NB4 (cell line): Measurements from ENCODE around the gene TNFRSF1A.
A peak's percentile ranks its signal among the peaks of the same experiment; 100 is the strongest.

Source experiments
- DNase-seq: peaks from one replicate; pipeline ENCODE4 v3.0.0; 2010; ENCODE audit warnings: low read depth
- H3K4me3 ChIP-seq: one replicate; pipeline ENCODE4 v1.5.1; 2011; ENCODE audit warnings: mild to moderate bottlenecking, low read depth, low read length, moderate library complexity
- MYC ChIP-seq: IDR thresholded peaks from 2 replicates; pipeline ENCODE4 v1.6.1; 2011; ENCODE audit warnings: low read depth, low read length
- POLR2A ChIP-seq: IDR thresholded peaks from 2 replicates; pipeline ENCODE4 v1.6.1; 2011; ENCODE audit warnings: mild to moderate bottlenecking; ENCODE audit not compliant: insufficient read length; ENCODE audit errors: extremely low read depth
- TF ChIP-seq, protein P1 (sequence below): IDR thresholded peaks from 2 replicates; pipeline ENCODE4 v1.6.1; 2011; ENCODE audit warnings: low read depth, low read length
- TF ChIP-seq, protein P2 (sequence below): IDR thresholded peaks from one replicate; pipeline ENCODE4 v1.5.1; 2012; ENCODE audit warnings: low read depth, low read length

Gene TNFRSF1A

DNA sequence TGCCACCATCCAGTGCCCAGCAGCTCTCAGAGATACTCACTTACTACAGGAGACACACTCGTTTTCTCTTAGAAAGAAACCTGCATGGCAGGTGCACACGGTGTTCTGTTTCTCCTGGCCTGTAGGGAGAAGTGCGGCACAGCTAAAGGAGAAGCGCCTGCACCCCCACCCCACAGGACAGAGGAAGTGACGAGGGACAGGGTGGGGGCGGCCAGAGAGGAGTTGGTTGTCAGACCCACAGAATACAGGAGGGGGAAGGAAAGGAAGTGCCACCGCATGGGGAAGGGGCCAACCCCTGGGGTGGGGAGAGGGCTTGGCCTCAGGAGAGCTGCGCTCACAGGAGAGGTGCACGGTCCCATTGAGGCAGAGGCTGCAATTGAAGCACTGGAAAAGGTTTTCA lies 8.8 kb downstream of the TNFRSF1A start:
- no peak overlapping the region for H3K4me3 ChIP-seq
- TF ChIP-seq, protein P1, sequence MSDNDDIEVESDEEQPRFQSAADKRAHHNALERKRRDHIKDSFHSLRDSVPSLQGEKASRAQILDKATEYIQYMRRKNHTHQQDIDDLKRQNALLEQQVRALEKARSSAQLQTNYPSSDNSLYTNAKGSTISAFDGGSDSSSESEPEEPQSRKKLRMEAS, result no peak
- TF ChIP-seq MYC, result no peak
- DNase-seq, result peak; percentile 69

DNA sequence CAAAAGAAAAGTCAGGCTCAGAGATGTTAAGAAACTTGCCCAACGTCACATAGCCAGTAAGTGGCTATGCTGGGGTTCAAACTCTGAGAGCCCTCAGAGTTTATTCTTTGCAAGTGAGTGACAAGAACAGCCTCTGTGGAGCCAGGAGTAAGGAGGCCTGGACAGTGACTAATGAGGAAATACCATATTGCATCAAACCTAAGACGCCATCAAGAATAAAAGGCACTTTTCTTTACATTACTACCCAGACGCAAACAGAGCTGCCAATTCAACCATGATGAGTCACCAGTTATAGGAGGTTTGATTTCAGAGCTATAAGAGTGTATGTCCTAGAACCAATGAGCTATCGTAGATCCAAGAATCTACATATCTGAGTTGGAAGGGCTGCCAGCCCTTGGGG lies 9.4 kb downstream of the TNFRSF1A start:
- H3K4me3 ChIP-seq, result no peak overlapping the region
- TF ChIP-seq, protein P1, result no peak
- no peak for TF ChIP-seq MYC
- DNase-seq, result peak; percentile 60

DNA sequence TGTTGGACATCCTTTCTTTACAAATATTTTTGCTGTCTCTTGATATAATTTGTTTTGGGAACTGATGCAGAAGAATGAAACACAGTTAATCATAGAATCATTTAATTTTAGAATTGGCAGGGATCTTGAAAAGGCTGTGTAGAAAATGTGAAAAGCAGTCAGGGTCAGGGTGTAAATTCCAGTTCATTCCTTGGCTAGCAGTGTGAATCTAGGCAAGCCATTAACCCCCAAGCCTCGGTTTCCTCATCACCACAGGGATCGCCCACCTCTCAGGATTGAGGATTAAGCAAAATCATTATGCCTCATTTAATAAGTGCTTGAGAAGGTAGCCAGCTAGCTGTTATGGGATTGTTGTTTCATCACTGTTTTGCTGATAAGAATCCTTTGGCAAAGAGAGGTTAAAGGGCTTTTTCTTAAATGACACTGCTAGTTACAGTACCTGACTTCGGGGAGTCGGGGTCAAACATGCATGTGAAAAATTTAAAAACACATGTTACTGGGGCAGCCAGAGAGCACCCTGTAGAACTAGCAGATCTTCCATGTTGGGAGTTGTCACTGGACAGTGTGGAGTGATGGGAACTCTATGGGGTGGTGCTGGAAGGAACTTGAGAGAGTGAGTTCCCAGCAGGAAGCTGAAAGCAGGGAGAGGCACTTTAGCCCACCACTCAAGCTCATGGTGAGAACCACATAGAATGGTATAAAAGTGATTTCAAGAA lies 10.7 kb downstream of the TNFRSF1A start:
- TF ChIP-seq POLR2A, result no peak
- TF ChIP-seq, protein P2, sequence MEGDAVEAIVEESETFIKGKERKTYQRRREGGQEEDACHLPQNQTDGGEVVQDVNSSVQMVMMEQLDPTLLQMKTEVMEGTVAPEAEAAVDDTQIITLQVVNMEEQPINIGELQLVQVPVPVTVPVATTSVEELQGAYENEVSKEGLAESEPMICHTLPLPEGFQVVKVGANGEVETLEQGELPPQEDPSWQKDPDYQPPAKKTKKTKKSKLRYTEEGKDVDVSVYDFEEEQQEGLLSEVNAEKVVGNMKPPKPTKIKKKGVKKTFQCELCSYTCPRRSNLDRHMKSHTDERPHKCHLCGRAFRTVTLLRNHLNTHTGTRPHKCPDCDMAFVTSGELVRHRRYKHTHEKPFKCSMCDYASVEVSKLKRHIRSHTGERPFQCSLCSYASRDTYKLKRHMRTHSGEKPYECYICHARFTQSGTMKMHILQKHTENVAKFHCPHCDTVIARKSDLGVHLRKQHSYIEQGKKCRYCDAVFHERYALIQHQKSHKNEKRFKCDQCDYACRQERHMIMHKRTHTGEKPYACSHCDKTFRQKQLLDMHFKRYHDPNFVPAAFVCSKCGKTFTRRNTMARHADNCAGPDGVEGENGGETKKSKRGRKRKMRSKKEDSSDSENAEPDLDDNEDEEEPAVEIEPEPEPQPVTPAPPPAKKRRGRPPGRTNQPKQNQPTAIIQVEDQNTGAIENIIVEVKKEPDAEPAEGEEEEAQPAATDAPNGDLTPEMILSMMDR, result no peak
- TF ChIP-seq, protein P1, result no peak
- TF ChIP-seq MYC, result no peak
- H3K4me3 ChIP-seq, result no peak overlapping the region
- no peak for DNase-seq

DNA sequence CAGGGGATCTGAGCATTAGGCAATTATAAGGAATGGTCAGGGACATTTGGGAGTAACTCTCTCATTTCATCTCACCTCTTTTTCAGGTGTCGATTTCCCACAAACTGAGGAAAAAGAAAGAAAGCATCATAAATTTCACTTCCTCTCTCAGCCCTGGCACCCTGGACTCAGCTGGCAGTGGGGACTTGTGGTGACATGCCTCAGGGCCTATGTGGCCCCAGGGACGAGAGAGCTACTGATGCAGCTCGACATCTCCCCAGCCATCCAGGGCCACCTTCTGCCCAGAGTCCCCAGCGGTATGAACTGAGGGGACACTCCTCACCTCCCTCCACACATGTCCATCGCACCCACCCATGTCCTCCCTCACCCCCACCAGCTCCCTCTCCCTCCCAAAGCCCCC lies 11.7 kb downstream of the TNFRSF1A start:
- H3K4me3 ChIP-seq, result no peak overlapping the region
- no peak for DNase-seq
- TF ChIP-seq, protein P2, result no peak
- TF ChIP-seq, protein P1, result no peak
- TF ChIP-seq MYC, result no peak
- TF ChIP-seq POLR2A, result no peak

DNA sequence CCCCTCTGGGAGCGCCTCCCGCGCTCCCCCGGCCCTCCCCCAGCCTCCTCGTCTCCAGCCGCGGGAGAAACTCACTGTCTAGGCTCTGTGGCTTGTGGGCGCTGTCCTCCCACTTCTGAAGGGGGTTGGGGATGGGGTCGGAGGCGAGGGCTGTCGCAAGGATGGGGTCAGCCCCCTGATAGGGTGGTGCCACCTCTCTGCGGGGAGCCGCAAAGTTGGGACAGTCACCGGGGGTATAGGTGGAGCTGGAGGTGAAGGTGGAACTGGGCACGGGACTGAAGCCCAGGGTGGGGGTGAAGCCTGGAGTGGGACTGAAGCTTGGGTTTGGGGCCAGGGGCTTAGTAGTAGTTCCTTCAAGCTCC lies 12.2 kb downstream of the TNFRSF1A start:
- no peak for DNase-seq
- TF ChIP-seq POLR2A, result no peak
- TF ChIP-seq, protein P2, result no peak
- no peak for TF ChIP-seq MYC
- TF ChIP-seq, protein P1, result no peak
- H3K4me3 ChIP-seq, result no peak overlapping the region

DNA sequence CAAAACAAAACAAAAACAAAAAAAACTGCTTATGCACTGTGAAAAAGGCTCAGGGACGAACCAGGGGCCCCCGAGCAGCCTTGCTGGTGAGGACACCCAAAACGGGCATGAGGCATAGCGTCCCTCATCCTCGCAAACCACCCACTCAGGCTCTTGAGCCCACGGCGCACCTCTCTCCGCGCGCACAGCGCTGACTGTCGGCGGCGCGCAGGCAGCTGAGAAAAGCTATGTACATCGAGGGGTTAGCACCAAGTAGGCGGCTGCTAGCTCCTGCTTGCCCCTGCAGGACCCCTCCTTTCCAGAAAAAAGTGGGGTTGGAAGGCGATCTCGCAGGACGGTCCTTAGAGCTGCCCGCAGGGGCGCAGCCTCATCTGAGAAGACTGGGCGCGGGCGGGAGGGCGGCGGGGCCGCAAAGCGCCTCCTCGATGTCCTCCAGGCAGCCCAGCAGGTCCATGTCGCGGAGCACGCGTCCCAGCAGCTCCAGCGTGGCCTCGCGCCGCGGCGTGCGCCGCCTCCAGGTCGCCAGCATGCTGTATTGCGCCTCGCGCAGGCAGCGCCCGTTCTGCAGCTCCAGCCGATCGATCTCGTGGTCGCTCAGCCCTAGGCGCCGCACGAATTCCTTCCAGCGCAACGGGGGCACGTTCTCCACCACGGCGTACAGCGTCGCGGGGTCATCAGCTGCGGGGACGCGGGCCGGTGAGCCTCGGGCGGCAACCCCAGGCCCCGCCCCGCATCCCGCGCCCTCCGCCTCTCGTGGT lies 12.8 kb downstream of the TNFRSF1A start:
- H3K4me3 ChIP-seq, result no peak overlapping the region
- TF ChIP-seq, protein P1, result no peak
- no peak for TF ChIP-seq MYC
- TF ChIP-seq, protein P2, result no peak
- TF ChIP-seq POLR2A, result no peak
- DNase-seq, result no peak
